Tibial nerve (tissue), 4 donors: ENCODE measurements around the gene ENOX1. TPM values are rescaled to one million over a fixed set of nuclear protein-coding genes. Genes with fewer than 3 reads are reported as not detected.
A peak's percentile ranks its signal among the peaks of the same experiment; 100 is the strongest.

ENCODE experiments used
- DNase-seq, 2 donors: peaks; one replicate each; pipeline ENCODE4 v3.0.0-alpha.2; 2019; ENCODE audit warnings: low spot score in 2 of 2
- H3K27ac ChIP-seq, 4 donors: fragments of 200-600 bp; sonication (generic) in 3 of 4; one replicate each; pipeline ENCODE4 v1.5.1; 2017 to 2019; ENCODE audit warnings: mild to moderate bottlenecking in 1 of 4
- H3K27me3 ChIP-seq, 2 donors: fragments of 200-600 bp; sonication (generic) in 1 of 2; one replicate each; pipeline versions ENCODE4 v1.5.1 to v1.6.0; 2017 to 2019
- H3K36me3 ChIP-seq, 3 donors: fragments of 200-600 bp; sonication (generic); one replicate each; pipeline ENCODE4 v1.5.1; 2018 to 2019
- H3K4me1 ChIP-seq, 4 donors: fragments of 200-600 bp; sonication (generic) in 3 of 4; one replicate each; pipeline ENCODE4 v1.5.1; 2017 to 2019
- H3K4me3 ChIP-seq, 4 donors: fragments of 200-600 bp; sonication (generic) in 3 of 4; one replicate each; pipeline ENCODE4 v1.5.1; 2017 to 2019; ENCODE audit warnings: mild to moderate bottlenecking in 1 of 4, moderate library complexity in 1 of 4
- H3K9me3 ChIP-seq, 4 donors: fragments of 200-600 bp; sonication (generic) in 3 of 4; one replicate each; pipeline ENCODE4 v1.5.1; 2017 to 2019
- EP300 ChIP-seq, 2 donors: sonication (generic); formaldehyde crosslinking; IDR thresholded peaks; one replicate each; pipeline ENCODE4 v1.6.1; 2017; ENCODE audit warnings: antibody characterized with exemption in 2 of 2, mild to moderate bottlenecking in 1 of 2
- POLR2A ChIP-seq, 2 donors: fragments of 450-650 bp; IDR thresholded peaks; one replicate each; pipeline ENCODE4 v1.6.1; 2017; ENCODE audit warnings: antibody characterized with exemption in 2 of 2, mild to moderate bottlenecking in 2 of 2, moderate library complexity in 2 of 2
- WGBS, 2 donors: methylation state at CpG; one replicate each; pipeline ENCODE4 v1.1.5; 2018; 5-methylcytosine and 5-hydroxymethylcytosine counted together
- total RNA-seq, 4 donors: library from RNA; depleted of rRNA; stranded (reverse); fragments of >200 nt; gene quantifications; one replicate each; pipeline ENCODE4 v1.1.0, GENCODE V29; 2016
- TF ChIP-seq, protein P1 (sequence below), 5 experiments: fragments of 200-600 bp in 3 of 5; fragments of 450-650 bp in 2 of 5; sonication (generic) in 3 of 5; IDR thresholded peaks; one replicate each; pipeline ENCODE4 v1.5.1; 2016 to 2019; ENCODE audit warnings: antibody characterized with exemption in 5 of 5, mild to moderate bottlenecking in 3 of 5, moderate library complexity in 2 of 5

Gene ENOX1
- total RNA-seq, 4 donors from 2014 or later: 2.6 to 8.2 (median 4.6) TPM

DNA sequence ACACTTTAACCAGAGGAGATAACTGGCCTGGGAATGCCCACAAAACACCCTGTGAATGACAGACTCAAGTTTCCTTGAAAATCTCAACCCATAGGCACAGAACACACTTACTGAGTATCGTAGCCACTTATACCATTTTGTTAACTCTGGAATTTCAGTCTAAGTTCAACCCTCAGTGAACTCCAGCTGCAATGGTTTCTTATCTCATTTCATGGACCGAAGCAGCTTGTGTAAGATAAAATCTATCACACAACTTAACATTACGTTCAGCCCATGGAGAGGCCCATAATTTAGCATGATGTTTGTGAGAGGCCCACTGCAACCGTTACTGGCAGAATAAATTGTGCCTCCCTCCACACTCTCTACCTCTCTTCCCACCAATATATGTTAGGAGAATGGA lies 440.3 kb downstream of the ENOX1 start:
- H3K27ac ChIP-seq: no peak overlapping the region
- TF ChIP-seq, protein P1, sequence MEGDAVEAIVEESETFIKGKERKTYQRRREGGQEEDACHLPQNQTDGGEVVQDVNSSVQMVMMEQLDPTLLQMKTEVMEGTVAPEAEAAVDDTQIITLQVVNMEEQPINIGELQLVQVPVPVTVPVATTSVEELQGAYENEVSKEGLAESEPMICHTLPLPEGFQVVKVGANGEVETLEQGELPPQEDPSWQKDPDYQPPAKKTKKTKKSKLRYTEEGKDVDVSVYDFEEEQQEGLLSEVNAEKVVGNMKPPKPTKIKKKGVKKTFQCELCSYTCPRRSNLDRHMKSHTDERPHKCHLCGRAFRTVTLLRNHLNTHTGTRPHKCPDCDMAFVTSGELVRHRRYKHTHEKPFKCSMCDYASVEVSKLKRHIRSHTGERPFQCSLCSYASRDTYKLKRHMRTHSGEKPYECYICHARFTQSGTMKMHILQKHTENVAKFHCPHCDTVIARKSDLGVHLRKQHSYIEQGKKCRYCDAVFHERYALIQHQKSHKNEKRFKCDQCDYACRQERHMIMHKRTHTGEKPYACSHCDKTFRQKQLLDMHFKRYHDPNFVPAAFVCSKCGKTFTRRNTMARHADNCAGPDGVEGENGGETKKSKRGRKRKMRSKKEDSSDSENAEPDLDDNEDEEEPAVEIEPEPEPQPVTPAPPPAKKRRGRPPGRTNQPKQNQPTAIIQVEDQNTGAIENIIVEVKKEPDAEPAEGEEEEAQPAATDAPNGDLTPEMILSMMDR (IDR thresholded peaks at IDR 0.05): no peak
- TF ChIP-seq POLR2A (IDR thresholded peaks at IDR 0.05): no peak
- no peak for TF ChIP-seq EP300 (IDR thresholded peaks at IDR 0.05)
- no peaks in the 10 kb centered on the region for H3K36me3 ChIP-seq
- no peaks in the 10 kb centered on the region for H3K27me3 ChIP-seq
- H3K4me1 ChIP-seq: no peaks in the 10 kb centered on the region
- 86 to 90% methylated on average over 4 of the region's 4 CpGs for WGBS, 2 donors
- H3K9me3 ChIP-seq: no peaks in the 10 kb centered on the region
- DNase-seq: no peak
- no peak overlapping the region for H3K4me3 ChIP-seq

DNA sequence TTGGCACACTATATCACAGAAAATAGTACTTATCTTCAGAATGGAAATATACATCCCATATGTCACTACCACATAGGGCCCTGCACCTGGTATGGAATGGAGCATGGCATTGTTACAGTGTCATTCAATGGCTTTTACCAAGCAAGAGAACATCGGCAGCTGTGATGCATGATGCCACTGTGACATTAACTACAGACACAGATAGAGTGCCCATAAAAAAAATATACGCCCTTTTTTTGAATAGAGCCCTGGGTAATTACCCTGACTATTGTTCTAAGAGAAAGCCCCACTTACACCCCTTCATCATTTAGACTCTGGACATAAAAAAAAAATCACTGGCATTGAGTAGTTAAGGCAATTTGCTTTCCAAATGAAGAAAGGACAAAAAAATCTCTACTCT lies 443.1 kb downstream of the ENOX1 start:
- WGBS, 2 donors: 72 to 83% methylated on average over 2 of the region's 2 CpGs
- Histone ChIP-seq H3K27ac (no peak overlapping the region), H3K4me3 (no peak overlapping the region), H3K36me3 (no peaks in the 10 kb centered on the region), H3K27me3 (no peaks in the 10 kb centered on the region), H3K4me1 (no peaks in the 10 kb centered on the region), H3K9me3 (no peaks in the 10 kb centered on the region)
- no peak for DNase-seq
- TF ChIP-seq, protein P1 (IDR thresholded peaks at IDR 0.05): no peak
- no peak for TF ChIP-seq POLR2A (IDR thresholded peaks at IDR 0.05)
- TF ChIP-seq EP300 (IDR thresholded peaks at IDR 0.05): no peak

DNA sequence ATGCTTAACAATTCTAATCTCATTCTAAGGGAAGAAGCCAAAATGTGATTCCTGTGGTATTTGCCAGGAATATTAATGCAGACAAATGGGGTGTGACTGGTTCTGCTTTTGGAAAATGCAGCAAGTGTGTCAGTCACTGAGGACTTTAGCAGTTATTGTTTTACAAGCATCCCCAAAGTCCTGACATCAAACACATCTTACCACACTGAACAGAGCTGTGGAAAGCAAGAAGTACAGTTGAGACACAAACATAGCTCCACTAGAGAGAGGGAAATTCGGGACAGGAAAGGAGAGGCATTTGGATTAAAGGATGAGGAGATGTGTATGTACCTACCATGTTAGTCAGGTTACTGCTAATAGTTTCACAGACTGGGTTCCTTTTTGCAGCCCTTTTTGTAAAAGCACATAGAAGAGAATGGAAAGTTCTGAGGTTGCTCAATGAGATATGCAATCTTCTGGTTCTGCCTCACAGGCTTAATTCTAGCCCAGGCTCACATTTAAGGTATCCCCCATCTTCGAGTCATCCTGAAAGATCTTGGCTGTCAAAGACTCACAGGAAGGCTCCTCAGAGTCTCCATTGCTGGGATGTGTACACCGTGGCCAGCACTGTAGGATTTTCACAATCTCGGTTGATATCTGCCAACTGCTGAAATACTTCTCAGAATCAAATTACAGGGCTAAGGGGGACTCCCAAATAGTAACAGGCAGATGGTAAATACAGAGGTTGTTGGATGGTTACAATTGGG lies 446.8 kb downstream of the ENOX1 start:
- DNase-seq: no peak
- Histone ChIP-seq H3K27ac (no peak overlapping the region), H3K36me3 (no peaks in the 10 kb centered on the region), H3K27me3 (no peaks in the 10 kb centered on the region), H3K4me3 (no peak overlapping the region), H3K4me1 (no peaks in the 10 kb centered on the region), H3K9me3 (no peaks in the 10 kb centered on the region)
- TF ChIP-seq EP300 (IDR thresholded peaks at IDR 0.05): no peak
- no peak for TF ChIP-seq POLR2A (IDR thresholded peaks at IDR 0.05)
- TF ChIP-seq, protein P1 (IDR thresholded peaks at IDR 0.05): no peak
- WGBS, 2 donors: 86 to 88% methylated on average over 4 of the region's 4 CpGs

DNA sequence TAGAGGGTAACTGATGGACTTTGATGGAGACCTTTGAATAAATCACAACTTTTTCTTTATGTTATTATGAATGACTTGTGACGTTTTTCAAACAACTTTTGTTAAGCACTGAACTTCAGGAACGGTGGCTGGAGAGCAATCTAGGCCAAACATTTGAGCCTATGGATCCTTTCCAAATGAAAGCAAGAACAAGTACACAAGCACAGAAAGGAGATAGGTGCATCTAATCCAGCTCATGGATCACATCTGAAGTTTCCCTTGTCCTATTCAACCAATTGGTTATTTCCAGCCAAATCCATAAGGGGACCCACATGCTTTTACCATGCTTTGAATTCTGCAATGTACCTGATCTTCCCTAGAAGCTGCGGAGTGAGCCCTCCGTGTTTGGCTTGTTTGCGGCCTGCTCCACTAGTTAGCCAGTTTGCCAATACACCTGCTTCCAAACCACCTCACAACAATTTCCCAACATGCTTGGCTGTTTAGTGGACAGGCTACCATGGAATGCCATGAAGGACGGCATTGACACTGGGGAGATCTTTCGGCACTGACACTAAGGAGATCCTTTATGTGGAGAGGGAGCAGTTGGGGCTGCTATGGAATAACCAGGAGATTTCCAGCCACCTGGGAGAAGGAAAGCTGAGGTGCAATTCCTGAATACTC lies 447.5 kb downstream of the ENOX1 start:
- DNase-seq: no peak
- Histone ChIP-seq H3K9me3 (no peaks in the 10 kb centered on the region), H3K4me1 (no peaks in the 10 kb centered on the region), H3K36me3 (no peaks in the 10 kb centered on the region), H3K27ac (no peak overlapping the region), H3K4me3 (no peak overlapping the region), H3K27me3 (no peaks in the 10 kb centered on the region)
- 82 to 86% methylated on average over 7 of the region's 7 CpGs for WGBS, 2 donors
- TF ChIP-seq POLR2A (IDR thresholded peaks at IDR 0.05): no peak
- TF ChIP-seq, protein P1 (IDR thresholded peaks at IDR 0.05): no peak
- no peak for TF ChIP-seq EP300 (IDR thresholded peaks at IDR 0.05)

DNA sequence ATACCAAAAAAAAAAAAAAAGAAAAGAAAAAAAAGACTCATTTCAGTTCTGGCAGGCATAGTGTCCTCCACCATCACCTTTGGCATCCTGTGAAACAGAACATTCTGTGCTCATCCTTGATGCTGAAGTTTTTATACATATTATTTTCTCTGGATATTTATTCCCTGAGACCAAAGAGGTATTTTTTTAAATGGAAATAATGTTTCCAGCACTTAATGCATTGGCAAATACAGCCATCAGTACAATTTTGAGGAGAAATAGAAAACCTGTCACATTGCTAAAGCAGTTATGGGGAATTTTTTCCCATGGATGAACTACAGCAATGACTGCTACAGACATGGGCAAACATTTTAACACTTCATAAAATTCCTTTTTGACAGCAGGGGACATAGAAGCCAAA lies 451.0 kb downstream of the ENOX1 start:
- H3K4me1 ChIP-seq: peaks cover 0 to 9% (median 0%) of the 10 kb centered on the region in 4 donors
- H3K27me3 ChIP-seq: no peaks in the 10 kb centered on the region
- TF ChIP-seq, protein P1 (IDR thresholded peaks at IDR 0.05): no peak
- TF ChIP-seq EP300 (IDR thresholded peaks at IDR 0.05): peak; percentile 31 to 44
- H3K27ac ChIP-seq: peak overlapping the region in 1 of 4 donors; percentile 5
- DNase-seq: no peak
- no peaks in the 10 kb centered on the region for H3K36me3 ChIP-seq
- H3K9me3 ChIP-seq: no peaks in the 10 kb centered on the region
- no peak overlapping the region for H3K4me3 ChIP-seq
